Measurements from ENCODE around the gene TASP1.

Gene TASP1

DNA sequence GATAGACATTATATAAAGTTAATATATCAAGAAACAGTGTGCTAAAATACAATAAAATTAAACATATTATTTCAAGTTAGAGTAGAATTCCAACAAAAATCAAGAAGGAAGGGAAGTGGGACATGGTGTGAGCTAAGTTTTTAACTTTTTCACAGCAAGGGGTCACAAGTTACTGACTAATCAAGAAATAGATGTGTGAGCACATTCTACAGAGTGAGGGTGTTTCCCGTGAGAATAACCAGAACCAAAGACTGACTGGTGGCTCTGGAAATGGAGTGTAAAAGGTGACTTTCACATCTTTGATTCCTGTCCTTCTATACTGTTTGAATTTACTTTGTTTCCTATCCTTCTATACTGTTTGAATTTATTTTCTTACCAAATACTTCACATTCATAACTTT lies 206.6 kb downstream of the TASP1 start:
- no peak for DNase-seq

DNA sequence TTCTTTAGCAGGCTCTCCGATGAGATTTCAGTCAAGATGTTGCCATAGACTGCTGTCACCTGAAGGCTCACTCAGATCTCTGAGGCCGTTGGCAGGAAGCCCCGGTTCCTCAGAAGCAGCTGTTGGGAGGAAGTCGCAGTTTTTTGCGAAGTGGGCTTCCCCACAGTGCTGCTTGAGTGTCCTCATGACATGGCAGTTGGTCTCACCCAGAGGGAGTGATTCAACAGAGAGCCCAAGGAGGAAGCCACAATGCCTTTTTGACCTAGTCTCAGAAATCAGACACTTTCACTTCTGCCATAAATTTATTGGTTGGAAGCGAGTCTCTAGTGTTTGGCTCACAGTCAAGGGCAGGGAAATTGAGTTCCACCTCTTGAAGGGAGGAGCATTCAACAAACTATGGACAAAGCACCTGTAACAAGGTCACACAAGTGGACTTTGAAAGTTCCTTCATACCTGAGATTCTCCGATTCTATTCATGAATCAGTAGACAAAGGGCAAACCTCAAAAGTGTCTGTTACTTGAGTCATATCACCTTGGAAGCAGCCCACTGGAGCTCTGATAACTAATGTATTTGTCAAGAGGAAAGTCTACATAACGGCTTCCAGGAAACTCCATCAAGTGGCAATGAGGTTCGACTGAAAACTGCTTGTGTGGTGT lies 208.3 kb downstream of the TASP1 start:
- DNase-seq: no peak

DNA sequence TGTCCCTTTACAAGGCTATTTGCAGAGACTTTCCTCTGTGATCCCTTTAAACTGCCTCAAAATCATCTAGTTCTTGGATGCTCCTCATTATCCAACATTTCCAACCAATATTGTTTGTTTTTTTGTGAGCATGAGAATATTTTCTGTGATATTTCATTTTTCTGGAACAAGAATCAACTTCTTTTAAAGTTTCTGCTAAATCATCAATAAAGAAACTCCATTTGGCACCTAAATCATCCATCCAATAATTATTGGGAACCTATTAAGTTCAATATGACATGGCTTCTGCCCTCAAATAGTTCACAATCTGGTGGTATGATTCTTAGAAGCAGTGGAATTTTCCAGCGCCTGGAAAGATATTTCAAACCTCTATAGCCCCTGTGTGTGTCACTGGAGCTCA lies 210.0 kb downstream of the TASP1 start:
- DNase-seq: no peak

DNA sequence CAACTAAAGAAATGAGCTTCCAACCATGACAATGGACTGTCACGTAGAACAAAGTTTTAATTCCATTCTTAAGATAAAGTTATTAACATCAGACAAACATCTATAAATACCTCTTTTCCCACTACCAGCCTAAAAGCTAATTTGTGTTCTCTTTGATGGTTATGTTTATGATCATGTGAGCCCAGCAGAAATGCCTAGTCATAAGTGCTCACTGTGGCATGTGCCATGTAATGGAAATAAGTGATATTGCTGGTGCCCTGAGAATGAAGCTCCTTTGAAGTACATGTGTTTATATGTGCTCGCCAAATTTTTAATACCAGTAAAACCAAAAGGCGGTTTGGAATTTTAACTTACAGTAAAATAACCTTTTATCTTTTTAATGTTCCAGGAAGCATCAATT lies 211.9 kb downstream of the TASP1 start:
- DNase-seq: no peak

DNA sequence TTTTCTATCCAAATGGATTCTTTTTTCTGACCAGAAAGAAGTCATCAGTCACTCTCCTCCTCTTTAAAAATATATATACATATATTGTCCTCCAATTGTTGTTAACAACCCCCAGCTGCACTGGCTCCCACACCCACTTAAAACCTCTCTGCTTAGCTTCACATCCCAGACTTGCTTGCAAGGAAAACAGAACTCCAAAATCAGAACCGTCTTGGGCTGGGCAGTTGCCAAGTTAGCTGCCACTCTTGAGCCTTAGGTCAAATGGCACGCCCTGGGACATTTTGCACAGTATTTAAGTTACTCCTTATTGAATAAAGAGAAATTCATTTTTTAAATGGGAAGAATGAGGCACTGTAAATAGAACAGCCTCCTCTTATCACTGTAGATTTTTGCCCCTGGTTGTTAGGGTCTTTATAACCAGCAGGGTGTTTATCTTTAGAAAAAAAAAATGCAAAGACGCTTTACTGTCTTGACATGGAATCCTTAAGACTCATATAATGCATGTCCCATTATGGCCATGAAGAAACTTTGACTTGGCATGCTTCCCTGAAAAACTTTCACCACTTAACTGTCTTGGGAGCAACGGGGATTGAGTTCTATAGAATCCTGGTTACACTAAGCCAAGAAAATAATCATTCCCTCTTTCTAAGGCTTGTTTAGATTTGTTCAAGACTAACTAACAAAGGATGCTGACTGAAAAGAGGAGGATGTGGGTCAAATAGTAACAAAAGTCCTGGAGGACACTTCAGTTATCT lies 213.2 kb downstream of the TASP1 start:
- DNase-seq: no peak

DNA sequence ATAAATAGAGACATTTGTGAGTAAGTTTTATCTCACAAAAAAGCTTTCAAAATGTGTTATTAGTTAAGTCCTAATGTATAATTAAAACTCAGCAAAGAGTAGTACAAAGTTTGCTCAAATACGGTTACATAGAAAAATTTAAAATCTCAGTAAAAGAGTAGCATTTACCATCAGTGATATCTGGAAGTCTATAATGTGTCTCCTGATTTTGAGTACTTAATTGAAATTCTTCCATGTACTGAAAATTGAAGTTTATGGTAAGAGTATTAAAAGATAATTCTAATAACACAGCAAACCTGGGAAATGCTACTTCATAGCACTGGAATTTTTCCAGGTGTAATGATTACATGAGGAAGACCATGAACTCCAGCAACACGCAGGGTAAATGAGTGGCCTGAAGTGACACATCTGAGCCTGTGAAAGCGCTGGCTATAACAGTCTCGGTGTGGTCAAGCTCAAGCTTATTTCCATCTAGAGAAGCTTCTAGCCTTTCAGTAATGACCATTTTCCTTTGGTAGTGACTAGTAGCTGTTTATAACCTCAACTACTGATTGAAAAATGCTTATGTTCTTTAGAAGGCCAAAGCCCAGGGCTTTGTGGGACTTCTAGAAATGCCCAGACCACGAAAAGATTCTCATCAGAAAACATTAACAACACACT lies 214.4 kb downstream of the TASP1 start:
- DNase-seq: no peak

DNA sequence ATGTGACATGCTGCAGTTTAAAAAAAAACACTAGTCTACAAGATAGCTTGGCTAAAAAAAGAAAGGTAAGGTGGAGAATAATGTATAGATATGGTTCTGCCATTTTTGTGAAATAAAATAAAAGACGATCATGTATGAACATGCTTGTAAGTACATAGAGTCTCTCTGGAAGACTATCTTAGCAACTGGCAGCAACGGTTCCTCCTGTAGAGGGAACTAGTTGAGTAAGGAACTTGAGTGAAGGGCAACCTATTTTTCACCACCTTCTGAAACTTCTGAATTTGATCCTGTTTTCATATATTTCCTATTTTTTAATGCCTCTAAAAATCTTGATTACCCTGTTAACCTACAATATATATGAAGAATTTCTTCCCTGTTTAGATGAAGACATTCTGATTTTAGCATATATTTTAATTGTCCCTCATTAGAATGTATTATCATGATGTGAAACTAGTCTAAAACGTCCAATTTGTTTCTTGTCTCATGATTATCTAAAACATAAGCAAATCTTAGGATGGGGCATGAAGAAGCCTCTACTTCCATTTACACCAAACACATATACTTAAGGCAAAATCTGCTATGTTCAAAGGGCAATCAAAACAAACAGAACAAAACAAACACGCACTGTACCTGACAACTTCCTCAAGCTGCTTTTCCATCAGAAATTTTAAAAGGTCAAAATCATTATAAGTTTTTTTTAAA lies 215.1 kb downstream of the TASP1 start:
- DNase-seq: no peak

DNA sequence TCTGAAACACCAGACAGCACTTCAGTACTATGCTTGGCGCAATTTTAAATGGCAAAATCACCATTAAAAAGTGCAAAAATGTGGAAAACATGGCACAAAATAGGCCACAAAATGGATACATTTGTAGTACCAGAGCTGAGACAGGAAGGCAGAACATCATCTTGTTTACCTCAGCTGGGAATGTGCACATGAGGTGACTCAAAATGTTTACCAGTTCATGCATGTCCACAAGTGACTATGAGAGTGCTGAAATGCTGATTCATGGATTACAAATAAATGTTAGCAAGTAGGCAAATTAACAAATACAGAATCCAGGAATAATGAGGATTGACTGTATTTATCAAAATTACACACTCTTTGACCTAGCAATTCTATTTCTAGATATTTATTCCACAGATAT lies 216.1 kb downstream of the TASP1 start:
- DNase-seq: no peak

DNA sequence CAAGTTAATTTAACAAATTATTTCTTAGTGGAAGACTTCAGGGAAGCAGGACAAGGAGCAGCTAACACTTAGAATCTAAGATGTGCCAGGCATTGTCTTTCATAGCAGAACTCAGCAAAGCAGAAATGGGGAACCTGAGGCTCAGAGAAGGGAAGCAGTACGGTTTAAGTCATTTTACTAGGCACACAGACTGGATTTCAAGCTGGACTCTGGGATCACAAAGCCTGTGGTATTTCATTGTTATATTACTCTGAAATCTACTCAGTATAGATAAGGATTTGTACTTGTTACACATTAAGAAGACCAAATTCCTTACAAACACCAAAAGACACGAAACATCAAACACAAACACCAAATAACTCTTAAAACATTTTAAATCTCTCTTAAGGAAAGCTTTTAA lies 218.1 kb downstream of the TASP1 start:
- no peak for DNase-seq

DNA sequence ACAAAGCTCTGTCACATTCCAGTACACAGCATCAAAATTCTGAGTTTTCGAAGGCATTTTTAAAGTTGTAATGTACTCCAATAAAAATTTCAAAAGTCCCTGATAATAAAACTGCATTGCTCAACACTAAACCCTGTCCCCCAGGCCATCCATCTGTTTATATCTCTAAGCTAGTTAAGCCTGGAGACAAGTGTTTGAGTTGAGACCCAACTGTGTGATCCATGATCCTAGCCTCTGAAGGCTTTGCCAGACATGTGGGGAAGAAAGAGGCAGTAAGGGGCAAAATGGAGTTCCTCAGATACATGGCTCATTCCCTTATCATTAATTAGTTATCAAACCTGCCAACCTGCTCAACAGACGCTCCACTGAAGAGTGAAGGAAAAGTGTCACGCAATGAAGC lies 219.3 kb downstream of the TASP1 start:
- DNase-seq: peak; percentile 48

DNA sequence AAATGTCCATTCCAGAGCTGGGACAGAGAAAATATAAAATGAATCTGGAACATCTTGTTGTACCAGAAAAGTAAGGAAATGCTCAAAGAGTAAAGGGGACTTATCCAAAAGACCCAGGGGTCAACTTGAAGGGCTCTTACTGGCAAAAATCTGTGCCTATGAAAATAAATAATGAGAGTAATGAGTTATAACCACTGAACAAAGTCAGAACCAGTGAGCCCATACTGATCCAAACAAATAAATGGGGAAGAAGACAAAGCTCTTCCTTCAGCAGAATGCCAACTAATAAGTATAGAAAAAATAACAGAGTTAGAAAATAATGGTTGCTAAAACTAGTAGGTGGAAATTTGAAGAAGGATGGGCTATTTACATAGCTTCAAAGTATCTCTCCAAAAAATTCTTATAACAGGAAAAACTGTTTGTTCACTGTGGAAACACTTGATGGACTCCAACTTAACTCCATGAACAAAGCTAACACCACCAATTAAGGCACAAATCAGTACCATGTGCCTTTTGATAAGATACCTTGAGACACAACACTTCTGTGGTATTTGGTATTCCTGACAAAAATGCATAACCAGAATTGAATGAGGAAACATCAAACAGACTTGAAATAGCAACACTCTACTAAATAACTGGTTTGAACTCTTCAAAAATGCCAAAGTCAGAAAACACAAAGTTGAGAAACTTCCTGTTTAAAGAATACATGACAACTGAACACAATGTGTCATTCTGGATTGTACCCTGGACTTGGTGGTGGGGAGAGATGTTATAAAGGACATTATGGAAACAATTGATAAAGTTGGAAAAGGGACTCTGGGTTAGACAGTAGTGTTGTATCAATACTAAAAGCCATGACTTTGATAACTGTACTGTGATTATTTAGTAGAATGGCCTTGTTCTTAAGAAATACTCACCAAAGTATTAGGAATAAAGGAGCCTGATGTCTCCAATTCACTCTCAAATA lies 220.2 kb downstream of the TASP1 start:
- no peak for DNase-seq

DNA sequence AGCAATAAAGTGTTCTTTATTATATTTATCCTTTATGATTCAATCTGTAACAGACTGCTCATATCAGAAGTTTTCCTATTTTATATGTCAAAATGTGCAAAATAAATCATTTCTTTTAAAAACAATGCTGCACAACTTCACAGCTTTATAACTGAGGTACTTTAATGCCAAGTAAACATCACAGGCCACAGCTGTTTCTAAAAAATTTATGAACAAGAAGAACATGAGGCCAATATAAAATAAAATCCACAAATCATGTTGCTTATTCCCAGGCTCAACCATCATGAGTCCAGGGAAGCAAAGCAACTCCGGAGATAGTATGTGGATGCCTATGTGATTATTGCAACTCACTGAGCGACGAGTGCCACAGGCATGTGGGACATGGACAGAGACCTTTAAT lies 222.2 kb downstream of the TASP1 start:
- no peak for DNase-seq

DNA sequence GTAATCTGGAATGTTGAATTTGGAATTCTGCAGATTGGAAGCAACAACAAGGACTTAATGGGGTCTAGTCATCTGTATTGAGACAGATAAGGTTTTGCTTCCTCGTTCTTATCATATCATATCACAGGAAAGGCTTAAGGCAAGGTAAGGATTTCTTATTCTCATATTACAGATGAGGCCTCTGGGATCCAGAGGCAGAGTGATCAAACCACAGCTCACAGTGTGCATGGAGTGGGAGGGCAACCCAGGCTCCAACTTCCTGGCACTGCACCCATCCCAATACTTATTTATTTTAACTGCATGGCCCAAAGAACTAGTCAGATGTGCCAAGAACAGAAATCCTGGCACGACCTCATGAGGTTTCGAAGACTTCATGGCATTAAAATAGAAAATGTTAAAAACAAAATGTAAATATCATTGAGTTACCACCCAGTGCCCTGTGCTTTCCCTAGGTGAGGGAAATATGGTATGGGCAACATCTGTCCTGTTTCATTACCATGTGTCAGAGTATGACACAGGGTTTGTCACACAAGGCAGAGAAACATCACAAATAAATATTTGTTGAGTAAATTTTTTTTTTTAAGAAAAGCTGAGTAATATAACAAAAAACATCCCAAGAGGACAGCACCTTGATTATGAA lies 225.8 kb downstream of the TASP1 start:
- DNase-seq: no peak

DNA sequence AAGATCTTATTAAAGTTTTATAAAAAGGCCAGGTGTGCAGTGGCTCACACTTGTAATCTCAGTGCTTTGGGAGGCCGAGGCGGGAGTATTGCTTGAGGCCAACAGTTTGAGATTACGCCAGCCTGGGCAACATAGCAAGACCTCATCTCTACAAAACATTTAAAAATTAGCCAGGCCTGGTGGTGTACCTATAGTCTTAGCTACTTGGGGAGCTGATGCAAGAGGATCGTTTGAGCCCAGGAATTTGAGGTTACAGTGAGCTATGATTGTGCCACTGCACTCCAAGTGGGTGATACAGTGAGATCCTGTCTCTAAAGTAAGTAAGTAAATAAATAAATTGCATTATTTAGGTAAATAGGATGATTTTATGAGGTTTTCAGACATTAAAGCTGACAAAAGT lies 234.4 kb downstream of the TASP1 start:
- no peak for DNase-seq

DNA sequence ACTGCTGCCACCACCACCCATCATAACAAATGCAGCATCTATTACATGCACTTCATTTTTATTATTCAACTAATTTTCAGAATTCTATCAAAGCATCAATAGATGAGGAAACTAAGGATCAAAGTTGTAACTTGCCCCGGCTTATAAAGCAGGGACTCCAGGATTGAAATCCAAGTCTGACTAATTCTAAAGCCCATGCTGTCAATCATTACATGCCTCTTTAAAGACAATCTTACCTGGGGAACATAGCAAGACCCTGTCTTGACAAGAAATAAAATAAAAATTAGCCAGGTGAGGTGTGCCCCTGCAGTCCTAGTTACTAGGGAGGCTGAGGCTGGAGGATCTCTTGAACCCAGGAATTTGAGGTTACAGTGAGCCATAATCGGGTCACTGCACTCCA lies 235.3 kb downstream of the TASP1 start:
- no peak for DNase-seq

DNA sequence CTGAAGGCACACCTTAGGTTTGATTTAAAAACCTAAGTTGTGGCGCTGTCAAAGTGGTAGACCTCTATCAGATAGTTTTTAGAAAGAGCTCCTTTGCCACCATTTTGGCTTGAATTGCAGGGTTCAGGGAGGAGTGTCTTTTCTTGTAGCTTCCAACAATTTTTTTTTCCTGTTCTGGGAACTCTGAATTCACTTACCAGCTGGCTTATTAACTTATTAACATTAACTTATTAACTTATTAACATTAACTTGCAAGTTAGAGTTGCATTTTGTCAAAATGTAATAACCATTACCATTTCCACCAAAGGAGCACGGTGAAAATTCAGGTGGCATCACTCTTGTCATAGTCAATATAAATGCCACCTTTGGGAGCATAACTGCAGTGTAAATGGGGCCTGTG lies 235.7 kb downstream of the TASP1 start:
- DNase-seq: no peak

DNA sequence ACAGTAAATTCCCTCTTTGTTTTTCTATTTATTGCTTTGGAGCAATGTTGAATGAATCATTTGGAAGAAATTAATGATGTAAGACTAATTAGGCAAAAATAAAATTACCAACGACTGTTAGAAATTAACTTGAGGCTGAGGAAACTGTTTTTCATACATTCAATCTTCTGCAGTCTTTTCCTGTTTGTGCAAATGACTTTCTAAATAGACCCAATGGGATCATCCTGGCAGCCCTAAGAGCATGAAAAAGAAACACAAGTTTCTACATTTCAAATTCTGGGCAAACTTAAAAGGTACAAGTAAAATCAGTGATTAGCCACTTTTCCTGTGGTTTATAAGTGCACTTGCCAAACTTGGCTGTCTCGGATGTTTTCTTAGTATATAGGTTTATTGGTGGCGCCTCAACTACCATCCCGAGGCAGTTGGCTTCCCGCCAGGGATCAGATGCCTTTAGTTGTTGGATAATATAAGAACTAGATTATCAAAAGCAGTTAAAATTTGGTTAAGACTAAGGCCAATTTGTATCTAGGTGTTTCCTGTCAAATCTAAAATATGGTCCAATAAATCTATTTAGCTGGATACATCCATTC lies 236.5 kb downstream of the TASP1 start:
- no peak for DNase-seq

DNA sequence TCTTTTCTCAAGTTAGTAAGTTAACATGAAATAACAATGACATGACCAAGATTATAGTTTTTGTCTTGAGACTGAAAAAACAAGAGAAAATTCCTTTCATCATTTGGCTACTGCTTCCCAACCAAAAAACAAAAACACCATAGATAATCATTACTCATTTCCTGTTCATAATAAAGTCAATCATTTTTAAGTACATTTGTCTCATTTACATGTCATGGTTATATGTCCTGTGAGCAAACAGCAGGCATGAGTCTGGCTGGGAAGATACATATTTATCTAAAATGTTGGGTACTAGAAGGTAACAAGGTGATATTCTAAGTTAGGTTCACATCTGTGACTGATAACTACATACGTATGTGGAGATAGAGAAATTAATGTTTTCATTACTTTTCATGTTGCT lies 237.1 kb downstream of the TASP1 start:
- DNase-seq: no peak

DNA sequence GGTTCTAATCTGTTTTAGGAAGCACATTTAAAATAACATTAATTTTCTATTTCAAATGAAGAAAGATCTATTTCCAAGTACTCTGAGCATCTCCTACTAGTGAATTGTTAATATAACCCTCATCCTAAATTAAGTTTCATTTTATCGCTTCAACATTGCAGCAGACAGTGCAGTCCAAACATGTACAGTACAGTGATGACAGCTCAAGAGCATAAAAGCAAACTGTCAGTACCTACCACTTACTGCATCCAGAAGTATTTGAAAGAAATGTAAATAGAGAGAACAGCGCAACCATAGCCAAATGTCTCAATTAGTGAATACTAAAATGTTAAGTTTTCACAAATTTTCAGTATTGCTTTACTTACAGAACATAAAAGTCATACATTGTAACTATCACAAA lies 238.3 kb downstream of the TASP1 start:
- no peak for DNase-seq

DNA sequence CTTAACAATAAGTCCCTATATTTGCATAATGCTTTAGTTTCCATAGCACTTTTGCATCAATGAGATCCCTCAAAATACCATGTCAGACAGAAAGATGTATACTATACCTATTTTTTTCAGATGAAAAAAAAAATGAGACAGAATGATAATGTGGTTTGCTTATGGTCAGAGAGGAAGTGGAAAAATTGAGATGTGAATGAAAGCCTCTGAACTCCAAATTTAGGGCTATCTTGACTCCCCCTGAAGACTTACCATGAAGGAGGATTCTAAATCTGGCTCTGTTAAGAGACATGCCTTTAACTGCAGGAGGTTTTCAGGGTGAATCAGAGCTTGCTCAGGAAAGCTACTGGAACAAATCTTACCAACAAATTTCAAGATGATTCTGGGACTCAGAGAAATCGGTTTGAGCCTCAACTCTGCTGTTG lies 241.4 kb downstream of the TASP1 start:
- DNase-seq: no peak

DNA sequence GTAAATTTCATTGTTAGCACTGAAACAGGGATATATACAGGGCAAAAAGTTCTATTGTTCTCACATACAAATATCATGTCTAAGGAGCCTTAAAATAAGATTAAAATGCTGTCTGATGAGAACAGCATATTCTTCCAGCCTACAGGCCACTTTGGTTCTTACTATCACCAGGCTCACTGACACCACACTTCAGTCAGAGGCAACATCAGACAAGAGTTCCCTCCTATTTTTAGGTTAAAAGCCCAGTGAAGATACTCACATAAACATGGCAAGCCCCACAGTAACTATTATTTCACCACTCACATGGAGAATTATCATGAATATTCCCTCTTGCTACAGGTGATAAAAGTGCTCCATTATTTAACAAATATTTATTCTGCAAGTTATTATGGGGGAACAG lies 241.9 kb downstream of the TASP1 start:
- DNase-seq: no peak

DNA sequence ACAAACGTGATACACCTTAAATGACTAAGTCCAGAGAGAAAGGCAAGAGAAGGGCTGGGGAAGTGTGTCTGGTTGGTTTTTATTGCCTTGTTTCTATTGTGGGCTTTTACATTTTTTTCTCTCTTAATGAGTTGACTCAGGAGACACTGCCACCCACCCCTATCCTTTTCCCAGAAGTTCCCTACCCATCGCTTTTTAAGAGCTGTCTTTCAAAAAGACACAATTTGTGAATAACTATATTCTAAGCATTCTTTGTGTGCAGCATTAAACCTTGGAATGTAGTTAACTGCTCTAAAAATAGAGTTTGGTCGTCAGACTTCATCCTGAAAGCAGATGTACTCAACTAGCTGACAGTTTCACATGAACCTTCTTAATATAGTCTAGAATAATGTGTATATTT lies 242.7 kb downstream of the TASP1 start:
- DNase-seq: no peak

Data from NCI-H82 (cell line).